HepG2 (cell line): ENCODE measurements around the gene TBX6. TPM values are rescaled to one million over a fixed set of nuclear protein-coding genes. Genes with fewer than 3 reads are reported as not detected.

Experiments used
- ARID3A ChIP-seq: IDR thresholded peaks from 2 replicates; pipeline ENCODE4 v1.6.1; 2012; ENCODE audit warnings: low read depth, low read length, improper control_type of control experiment
- CBX2 ChIP-seq, 2 experiments: fragments of 200-600 bp in 1 of 2; sonication (generic); formaldehyde crosslinking in 1 of 2; IDR thresholded peaks; 2 replicates each; pipeline versions ENCODE4 v1.7.0 to v1.8.1; 2018 to 2022; ENCODE audit warnings: low read depth in 2 of 2, low read length in 1 of 2, mild to moderate bottlenecking in 1 of 2, missing genetic modification reagents in 1 of 2
- EED ChIP-seq: sonication (generic); formaldehyde crosslinking; IDR thresholded peaks from 2 replicates; pipeline ENCODE4 v1.5.0; 2020; ENCODE audit warnings: mild to moderate bottlenecking, missing genetic modification reagents
- HES4 ChIP-seq: sonication (generic); formaldehyde crosslinking; IDR thresholded peaks from 2 replicates; pipeline ENCODE4 v1.9.0; 2021; ENCODE audit warnings: mild to moderate bottlenecking, missing genetic modification reagents, borderline replicate concordance
- HIC2 ChIP-seq: sonication (generic); formaldehyde crosslinking; IDR thresholded peaks from 2 replicates; pipeline ENCODE4 v1.9.0; 2022; ENCODE audit warnings: low read depth, missing genetic modification reagents
- IRX3 ChIP-seq: sonication (generic); formaldehyde crosslinking; IDR thresholded peaks from 2 replicates; pipeline ENCODE4 v1.8.1; 2023; ENCODE audit warnings: mild to moderate bottlenecking, low read depth, missing genetic modification reagents, borderline replicate concordance
- MAFG ChIP-seq: sonication (generic); formaldehyde crosslinking; IDR thresholded peaks from 2 replicates; pipeline ENCODE4 v1.5.1; 2020; ENCODE audit warnings: mild to moderate bottlenecking, missing genetic modification reagents
- MIXL1 ChIP-seq: IDR thresholded peaks from 2 replicates; pipeline ENCODE4 v1.6.1; 2016
- NFE2L2 ChIP-seq: fragments of 150-350 bp; IDR thresholded peaks from 2 replicates; pipeline ENCODE4 v1.6.1; 2014; ENCODE audit warnings: low read length
- NFRKB ChIP-seq: fragments of 450-650 bp; IDR thresholded peaks from 2 replicates; pipeline ENCODE4 v1.6.1; 2017
- SOX5 ChIP-seq: IDR thresholded peaks from 2 replicates; pipeline ENCODE4 v1.6.1; 2016; ENCODE audit warnings: borderline replicate concordance
- TCF12 ChIP-seq, 2 experiments: fragments of 450-650 bp in 1 of 2; sonication (generic) in 1 of 2; formaldehyde crosslinking in 1 of 2; IDR thresholded peaks; 2 replicates each; pipeline versions ENCODE4 v1.6.1 to v1.8.0; 2017 to 2022; ENCODE audit warnings: antibody characterized with exemption in 1 of 2, mild to moderate bottlenecking in 1 of 2, missing genetic modification reagents in 1 of 2, moderate library complexity in 1 of 2
- TEAD2 ChIP-seq: sonication (generic); formaldehyde crosslinking; IDR thresholded peaks from 2 replicates; pipeline ENCODE4 v1.9.0; 2021; ENCODE audit warnings: missing genetic modification reagents
- ZNF224 ChIP-seq: sonication (generic); formaldehyde crosslinking; IDR thresholded peaks from 2 replicates; pipeline ENCODE4 v1.5.0; 2020; ENCODE audit warnings: mild to moderate bottlenecking, missing genetic modification reagents
- ZNF30 ChIP-seq: sonication (generic); formaldehyde crosslinking; IDR thresholded peaks from 2 replicates; pipeline ENCODE4 v1.5.0; 2020; ENCODE audit warnings: mild to moderate bottlenecking, missing genetic modification reagents
- ZNF557 ChIP-seq: sonication (generic); formaldehyde crosslinking; IDR thresholded peaks from 2 replicates; pipeline ENCODE4 v1.4.0; 2020; ENCODE audit warnings: missing genetic modification reagents
- ZNF746 ChIP-seq: sonication (generic); formaldehyde crosslinking; IDR thresholded peaks from 2 replicates; pipeline ENCODE4 v1.8.0; 2022; ENCODE audit warnings: mild to moderate bottlenecking, missing genetic modification reagents
- ZNF776 ChIP-seq: sonication (generic); formaldehyde crosslinking; IDR thresholded peaks from 2 replicates; pipeline ENCODE4 v1.4.0; 2020; ENCODE audit warnings: mild to moderate bottlenecking, missing genetic modification reagents
- ZNF781 ChIP-seq: sonication (generic); formaldehyde crosslinking; IDR thresholded peaks from 2 replicates; pipeline ENCODE4 v1.5.1; 2020; ENCODE audit warnings: borderline replicate concordance, mild to moderate bottlenecking, missing genetic modification reagents; ENCODE audit errors: not compliant biosample characterization
- polyA plus RNA-seq, 8 experiments: library from polyadenylated mRNA; depleted of rRNA in 3 of 8; stranded (reverse) in 7 of 8; unstranded in 1 of 8; fragments of >200 nt; fragmentation: Illumina TruSeq in 4 of 8; extraction: Trizol in 4 of 8; gene quantifications; 2 replicates each; pipeline versions ENCODE4 v1.2.1 to v1.2.3, GENCODE V29; 2011 to 2016; ENCODE audit warnings: low read depth in 4 of 8, missing spikeins in 1 of 8, mixed read lengths in 1 of 8; ENCODE audit not compliant: insufficient read depth in 1 of 8
- total RNA-seq, 5 experiments: library from RNA; depleted of rRNA; stranded (reverse); fragments of >200 nt; fragmentation: Illumina TruSeq; extraction: Trizol; gene quantifications; 2 replicates each; pipeline ENCODE4 v1.2.3, GENCODE V29; 2016; ENCODE audit warnings: low read depth in 1 of 5
- TF ChIP-seq, protein P1 (sequence below): IDR thresholded peaks from 2 replicates; pipeline ENCODE4 v1.6.1; 2016; ENCODE audit warnings: low read depth, control low read depth
- TF ChIP-seq, protein P2 (sequence below): sonication (generic); formaldehyde crosslinking; IDR thresholded peaks from 2 replicates; pipeline ENCODE4 v1.5.0; 2020; ENCODE audit warnings: mild to moderate bottlenecking, missing genetic modification reagents, moderate library complexity

The TBX6 gene
- total and polyA plus RNA-seq, 2 of the 13 experiments (the other 11 are each of a cell fraction or from before 2014, with no cell fraction given) = 0.24 to 0.42 TPM

DNA sequence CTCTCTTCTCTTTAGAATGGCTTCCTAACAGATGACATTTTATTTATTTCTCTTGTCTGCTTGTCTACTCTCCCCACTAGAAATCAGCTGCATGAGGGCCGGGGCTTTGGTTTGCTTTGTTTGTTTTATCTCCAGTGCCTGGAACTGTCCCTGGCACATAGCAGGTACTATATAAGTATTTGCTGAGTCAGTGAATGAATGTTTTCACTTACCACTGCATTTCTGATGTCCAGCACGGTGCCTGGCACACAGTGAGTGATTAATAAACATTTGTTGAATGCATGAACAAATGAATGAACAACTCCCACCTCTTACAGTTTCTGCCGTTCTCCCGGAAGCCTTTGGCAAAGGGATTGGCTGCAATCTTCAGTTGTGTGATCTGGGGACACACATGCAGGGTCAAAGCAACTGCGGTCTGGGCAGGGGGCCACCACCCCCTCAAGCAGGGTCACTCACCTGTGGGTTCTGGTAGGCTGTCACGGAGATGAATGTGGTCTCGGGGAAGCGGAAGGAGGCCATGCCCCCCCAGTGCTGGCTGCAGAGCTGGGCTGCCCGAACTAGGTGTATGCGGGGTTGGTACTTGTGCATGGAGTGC lies 3.4 kb downstream of the TBX6 start (continued):
- TF ChIP-seq HIC2 (CRISPR knock-in tag) = no peak
- no peak for TF ChIP-seq IRX3
- TF ChIP-seq, protein P1, sequence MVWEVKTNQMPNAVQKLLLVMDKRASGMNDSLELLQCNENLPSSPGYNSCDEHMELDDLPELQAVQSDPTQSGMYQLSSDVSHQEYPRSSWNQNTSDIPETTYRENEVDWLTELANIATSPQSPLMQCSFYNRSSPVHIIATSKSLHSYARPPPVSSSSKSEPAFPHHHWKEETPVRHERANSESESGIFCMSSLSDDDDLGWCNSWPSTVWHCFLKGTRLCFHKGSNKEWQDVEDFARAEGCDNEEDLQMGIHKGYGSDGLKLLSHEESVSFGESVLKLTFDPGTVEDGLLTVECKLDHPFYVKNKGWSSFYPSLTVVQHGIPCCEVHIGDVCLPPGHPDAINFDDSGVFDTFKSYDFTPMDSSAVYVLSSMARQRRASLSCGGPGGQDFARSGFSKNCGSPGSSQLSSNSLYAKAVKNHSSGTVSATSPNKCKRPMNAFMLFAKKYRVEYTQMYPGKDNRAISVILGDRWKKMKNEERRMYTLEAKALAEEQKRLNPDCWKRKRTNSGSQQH (CRISPR knock-in tag) = no peak
- no peak for TF ChIP-seq ZNF776 (CRISPR knock-in tag)
- TF ChIP-seq ARID3A = no peak
- TF ChIP-seq, protein P2, sequence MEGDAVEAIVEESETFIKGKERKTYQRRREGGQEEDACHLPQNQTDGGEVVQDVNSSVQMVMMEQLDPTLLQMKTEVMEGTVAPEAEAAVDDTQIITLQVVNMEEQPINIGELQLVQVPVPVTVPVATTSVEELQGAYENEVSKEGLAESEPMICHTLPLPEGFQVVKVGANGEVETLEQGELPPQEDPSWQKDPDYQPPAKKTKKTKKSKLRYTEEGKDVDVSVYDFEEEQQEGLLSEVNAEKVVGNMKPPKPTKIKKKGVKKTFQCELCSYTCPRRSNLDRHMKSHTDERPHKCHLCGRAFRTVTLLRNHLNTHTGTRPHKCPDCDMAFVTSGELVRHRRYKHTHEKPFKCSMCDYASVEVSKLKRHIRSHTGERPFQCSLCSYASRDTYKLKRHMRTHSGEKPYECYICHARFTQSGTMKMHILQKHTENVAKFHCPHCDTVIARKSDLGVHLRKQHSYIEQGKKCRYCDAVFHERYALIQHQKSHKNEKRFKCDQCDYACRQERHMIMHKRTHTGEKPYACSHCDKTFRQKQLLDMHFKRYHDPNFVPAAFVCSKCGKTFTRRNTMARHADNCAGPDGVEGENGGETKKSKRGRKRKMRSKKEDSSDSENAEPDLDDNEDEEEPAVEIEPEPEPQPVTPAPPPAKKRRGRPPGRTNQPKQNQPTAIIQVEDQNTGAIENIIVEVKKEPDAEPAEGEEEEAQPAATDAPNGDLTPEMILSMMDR = no peak
- TF ChIP-seq ZNF557 (CRISPR knock-in tag) = no peak
- TF ChIP-seq MIXL1 (CRISPR knock-in tag) = no peak
- TF ChIP-seq HES4 (CRISPR knock-in tag) = no peak
- TF ChIP-seq NFRKB = no peak
- TF ChIP-seq NFE2L2 = peak; percentile 51
- TF ChIP-seq SOX5 (CRISPR knock-in tag) = no peak
- no peak for TF ChIP-seq EED (CRISPR knock-in tag)
- no peak for TF ChIP-seq CBX2 (IDR thresholded peaks at IDR 0.05; ENCODE audit: low read depth, low read length)
- no peak for TF ChIP-seq CBX2 (CRISPR knock-in tag; IDR thresholded peaks at IDR 0.05; ENCODE audit: low read depth)
- TF ChIP-seq ZNF224 (CRISPR knock-in tag) = no peak
- no peak for TF ChIP-seq ZNF30 (CRISPR knock-in tag)
- 0 out of 2 replicates have a peak, but pooled peaks have one; percentile 9 for TF ChIP-seq ZNF746 (CRISPR knock-in tag)
- no peak for TF ChIP-seq TCF12 (IDR thresholded peaks at IDR 0.05)
- no peak for TF ChIP-seq TCF12 (CRISPR knock-in tag; IDR thresholded peaks at IDR 0.05)
- TF ChIP-seq TEAD2 (CRISPR knock-in tag) = no peak
- TF ChIP-seq MAFG (CRISPR knock-in tag) = peak; percentile 74
- no peak for TF ChIP-seq ZNF781 (CRISPR knock-in tag)
